ENCODE data around the gene PHLDB2. TPM values are rescaled to one million over a fixed set of nuclear protein-coding genes. Genes with fewer than 3 reads are reported as not detected.

The PHLDB2 gene
- polyA plus RNA-seq, 5 donors = 32.1 to 62.8 (median 55.0) TPM

- DNase-seq = no peak
Measured at GRCh38 chr3:111956995-111957734, 98.1 kb downstream of the PHLDB2 start.

DNA sequence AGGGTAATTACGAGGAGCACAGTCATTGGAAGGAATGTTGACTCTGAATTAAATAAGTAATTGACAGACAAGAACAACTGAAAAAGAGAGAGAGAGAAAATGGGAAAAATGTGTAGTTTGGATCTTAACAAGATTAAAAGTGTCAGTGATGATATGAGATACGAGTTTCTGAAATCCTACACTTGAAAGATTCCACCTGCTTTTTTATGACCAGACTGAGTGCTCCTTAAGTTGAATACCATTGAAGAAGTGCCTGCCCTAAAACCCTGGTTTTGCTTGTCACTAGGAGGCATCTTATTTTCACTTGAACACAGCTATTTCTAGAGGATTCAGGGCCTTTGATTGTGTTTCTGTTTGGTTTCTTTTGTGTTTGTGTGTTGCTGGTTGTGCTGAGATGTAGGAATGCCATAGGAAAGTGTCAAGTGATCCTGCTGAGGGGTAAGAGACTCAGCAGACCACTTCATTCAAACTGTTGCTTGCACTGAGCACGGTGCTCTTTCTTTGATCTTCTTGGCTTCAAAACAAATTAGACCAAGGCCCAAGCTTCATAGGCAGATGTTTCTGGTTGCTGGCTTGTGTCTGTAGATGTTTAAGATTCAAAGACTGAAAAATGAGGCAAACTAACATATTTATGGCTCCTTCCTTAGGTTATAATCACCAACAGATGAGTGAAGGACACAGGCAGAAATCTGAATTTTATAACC is 102.5 kb downstream of the PHLDB2 start:
- no peak for DNase-seq

- no peak for DNase-seq
Measured at GRCh38 chr3:111963424-111963823, 104.4 kb downstream of the PHLDB2 start.

DNA sequence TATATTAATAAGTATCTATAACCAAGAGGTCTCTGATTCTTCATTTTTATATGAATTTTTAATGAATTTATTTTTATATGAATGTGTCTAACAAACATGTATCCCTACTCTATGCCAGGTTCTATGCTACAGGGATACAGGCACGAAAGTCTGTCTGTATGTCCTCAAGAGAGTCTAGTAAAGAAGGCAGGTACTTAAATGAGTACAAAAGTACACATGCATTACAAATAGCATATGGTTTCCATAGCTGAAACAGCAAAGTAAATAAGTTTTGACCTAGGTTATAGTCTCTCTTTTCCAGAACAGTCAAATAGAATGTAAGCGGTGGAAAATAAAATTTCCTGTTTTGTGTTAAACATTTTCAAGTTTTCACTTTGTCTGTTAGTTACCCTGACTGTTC is 106.4 kb downstream of the PHLDB2 start:
- no peak for DNase-seq

GRCh38 chr3:111967068-111967467 is 108.0 kb downstream of the PHLDB2 start:
- no peak for DNase-seq

DNA sequence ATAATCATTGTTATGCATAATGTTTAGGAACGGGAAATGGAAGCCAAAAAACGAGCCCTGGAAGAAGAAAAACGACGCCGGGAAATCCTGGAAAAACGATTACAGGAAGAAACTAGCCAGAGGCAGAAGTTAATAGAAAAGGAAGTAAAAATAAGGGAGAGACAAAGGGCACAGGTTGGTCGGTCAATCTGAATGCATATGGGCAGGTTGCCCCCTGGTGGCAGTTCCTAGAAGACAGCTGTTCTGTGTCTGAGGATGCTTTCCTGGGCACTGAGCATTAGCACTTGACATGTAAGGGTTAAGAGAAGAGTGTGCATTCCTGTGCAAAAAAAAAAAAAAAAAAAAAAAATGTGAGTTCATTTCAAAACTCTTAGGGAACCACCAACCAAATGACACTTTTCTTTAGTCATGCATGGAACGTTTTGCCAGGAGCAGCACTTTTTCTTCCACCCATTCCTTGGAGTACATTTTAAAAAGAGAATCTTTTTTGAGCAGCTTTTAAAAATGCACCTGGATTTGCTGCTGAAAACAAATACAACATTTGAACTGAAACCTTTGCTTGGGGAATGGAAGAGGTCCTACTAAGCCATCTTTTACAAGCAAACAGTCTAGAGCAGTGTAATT is 108.7 kb downstream of the PHLDB2 start:
- peak; percentile 66 to 77 for DNase-seq

GRCh38 chr3:111968319-111969054 is 109.4 kb downstream of the PHLDB2 start:
- peak; percentile 78 to 85 for DNase-seq

DNA sequence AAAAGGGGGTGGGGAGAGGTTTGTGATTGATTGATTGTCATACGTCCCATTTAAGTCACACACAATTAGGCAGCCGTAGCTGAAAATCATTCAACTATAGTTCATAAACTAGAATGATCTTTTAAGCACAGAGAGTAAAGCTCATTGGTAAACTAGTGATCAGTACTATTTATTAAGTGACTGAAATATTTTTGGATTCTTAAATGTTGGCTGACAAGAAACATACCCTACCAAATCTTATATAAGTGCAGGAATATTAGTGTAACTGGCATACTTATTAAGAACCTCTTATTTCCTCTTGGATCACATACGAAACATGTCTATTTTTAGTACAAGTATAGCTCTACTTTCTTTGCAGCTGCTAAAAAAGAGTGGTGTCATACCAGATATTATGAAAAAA is 111.3 kb downstream of the PHLDB2 start:
- peak; percentile 64 to 70 for DNase-seq

DNA sequence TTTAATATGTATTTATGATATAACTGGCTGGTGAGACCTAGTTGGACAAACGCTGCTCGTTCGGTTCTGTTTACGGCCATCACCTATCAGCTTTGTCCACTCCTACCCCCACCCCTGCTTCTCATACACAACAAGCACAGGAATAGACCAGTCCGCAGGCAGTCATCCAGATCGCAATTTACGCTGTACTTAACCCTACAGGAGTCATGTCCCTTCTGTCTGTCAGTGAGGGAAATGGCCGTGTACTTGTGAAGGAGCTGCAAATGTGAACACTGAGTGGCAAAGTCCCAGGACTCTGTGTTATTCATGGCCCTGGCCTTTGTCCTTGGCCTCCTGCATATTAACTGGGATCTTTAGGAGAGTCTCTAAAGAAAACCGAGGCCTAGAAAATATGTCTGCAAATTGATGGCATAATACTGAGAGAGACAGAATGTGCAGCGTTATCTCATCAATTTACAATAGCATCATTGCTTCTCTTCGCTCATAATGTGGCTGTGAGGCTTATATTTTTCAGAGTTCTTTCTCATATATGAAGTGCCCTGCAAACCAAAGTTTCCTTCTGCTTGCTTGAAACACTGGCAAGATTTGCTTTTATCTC is 112.6 kb downstream of the PHLDB2 start:
- no peak for DNase-seq

DNA sequence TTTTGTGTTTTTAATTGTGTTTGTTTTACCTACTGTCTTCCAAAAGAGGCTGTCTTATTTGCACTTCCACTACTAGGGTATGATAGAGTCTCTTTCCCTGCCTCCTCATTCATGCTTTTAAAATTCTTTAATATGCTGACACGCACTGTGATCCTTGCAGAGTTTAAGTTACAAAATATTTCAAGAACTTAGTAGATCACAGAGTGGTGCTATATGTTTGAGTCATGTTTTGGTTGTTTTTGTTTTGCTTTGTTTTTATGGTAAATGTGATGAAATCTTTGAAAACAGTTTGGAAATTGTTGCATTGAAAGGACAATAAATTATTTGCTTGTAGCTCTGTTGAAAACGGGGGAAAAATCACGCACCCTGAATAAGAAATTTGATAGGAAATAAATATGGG is 113.8 kb downstream of the PHLDB2 start:
- DNase-seq = no peak

DNA sequence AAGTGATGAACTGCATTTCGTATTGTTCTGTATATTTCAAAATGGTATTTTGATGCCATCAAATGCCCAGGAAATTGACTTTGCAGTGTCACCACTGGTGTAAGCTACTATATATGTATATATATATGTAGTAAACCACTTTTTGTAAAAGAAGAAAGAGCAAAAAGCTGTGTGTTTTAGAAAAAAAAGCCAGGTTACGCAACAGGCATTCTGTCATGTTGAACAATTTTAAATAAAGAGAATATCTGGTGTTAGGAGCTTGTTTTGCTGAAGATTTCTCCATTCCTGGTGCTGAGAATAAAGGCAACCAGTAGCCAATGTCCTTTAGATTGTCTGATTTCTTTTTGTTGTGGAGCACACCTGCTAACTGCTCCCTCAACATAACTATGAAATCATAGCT is 116.1 kb downstream of the PHLDB2 start:
- DNase-seq = no peak

DNA sequence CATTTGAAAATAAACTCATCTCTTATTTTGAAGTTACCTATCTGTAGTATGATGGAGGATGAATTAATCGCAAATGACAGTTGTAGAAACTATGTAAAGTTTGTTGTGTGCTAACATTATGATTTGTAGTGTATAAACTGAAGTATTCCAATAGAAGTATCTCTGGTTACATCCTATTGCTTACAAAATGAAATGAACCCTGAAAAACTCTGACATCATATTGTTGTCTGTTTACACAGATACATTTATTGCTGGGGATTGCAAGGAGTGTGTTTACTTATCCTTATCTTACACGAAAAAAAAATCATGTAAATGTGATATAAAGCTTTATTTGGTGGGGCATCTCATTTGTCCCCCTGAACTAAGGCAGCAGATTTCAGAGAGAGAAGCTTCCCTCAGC is 117.2 kb downstream of the PHLDB2 start:
- no peak for DNase-seq

GRCh38 chr3:111978583-111979433 is 119.7 kb downstream of the PHLDB2 start, which contains the start of gene ABHD10:
TSS of gene ABHD10 (plus strand) at chr3:111979026. CDS start at chr3:111979062, 36 bp downstream.
- peak; percentile 98 to 99 for DNase-seq

DNA sequence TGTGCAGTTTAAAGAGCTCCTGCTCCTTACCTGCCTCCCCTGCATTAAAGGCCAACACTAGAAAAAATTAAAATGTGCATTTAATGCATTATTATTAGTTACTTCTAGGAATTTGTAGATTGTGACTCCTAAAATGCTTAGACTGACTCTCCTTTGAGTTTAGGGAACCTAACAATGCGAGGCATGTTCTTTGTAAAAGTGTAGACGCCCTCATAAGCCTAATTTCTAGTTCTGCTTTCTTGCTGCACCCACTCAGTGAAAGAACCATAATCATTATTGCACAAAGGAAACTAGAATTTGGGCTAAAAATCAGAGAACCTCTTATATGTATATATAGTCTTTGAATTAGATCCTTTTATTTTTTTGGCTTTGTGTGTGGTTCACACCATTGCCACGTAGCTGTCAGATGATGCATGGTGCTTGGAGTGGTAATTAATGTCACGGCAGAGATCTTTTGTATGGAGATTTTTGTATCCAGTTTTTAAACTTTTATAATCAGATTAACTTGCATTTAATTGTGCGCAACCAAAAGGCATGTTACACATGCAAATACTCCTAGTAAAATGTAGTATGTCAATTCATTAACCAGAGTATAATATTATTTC is 120.5 kb downstream of the PHLDB2 start:
- DNase-seq = no peak

GRCh38 chr3:111980716-111981456 is 121.8 kb downstream of the PHLDB2 start:
- DNase-seq = no peak

GRCh38 chr3:111981457-111981763 is 122.3 kb downstream of the PHLDB2 start:
- DNase-seq = no peak

GRCh38 chr3:111984636-111985298 is 125.7 kb downstream of the PHLDB2 start:
- DNase-seq = no peak

GRCh38 chr3:111986800-111987199 is 127.7 kb downstream of the PHLDB2 start:
- DNase-seq = no peak

DNA sequence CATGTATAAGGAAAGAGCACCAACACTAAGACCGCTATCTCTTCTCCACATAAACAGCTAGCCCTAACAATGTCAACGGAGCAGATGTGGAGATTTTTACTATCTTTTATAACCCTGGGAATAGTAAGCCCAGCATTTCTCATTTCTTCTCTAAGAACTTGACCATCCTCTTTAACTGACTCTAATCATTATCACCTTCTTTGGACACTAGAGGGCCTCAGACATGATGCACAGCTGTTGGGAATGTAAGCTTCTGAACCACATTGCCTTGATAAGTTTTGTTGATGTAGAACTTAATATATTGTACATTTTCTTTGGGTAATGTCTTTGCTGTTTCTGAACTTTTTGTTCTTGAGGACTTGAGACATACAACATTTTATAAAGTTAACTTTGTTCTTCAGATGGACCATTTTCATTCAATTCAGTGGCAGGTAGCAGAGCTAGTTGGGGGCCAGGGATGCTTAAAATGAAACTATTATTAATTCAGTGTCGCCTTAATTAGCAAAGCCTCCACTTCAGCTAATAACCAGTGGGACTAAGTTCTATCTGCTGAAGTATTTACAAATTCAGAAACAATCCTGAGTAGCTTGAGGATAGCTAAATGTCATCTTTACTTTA is 130.1 kb downstream of the PHLDB2 start:
- DNase-seq = no peak
